GM10266 (cell line): Measurements from ENCODE around the gene PCDH1.

Experiments used
- DNase-seq: peaks from one replicate; pipeline ENCODE4 v3.0.0; 2012; ENCODE audit errors: extremely low spot score
- TF ChIP-seq, protein P1 (sequence below): IDR thresholded peaks from 2 replicates; pipeline ENCODE4 v1.5.1; 2012; ENCODE audit warnings: mild to moderate bottlenecking, low read depth; ENCODE audit not compliant: control insufficient read depth, insufficient read depth; ENCODE audit errors: missing control alignments

Gene PCDH1

DNA sequence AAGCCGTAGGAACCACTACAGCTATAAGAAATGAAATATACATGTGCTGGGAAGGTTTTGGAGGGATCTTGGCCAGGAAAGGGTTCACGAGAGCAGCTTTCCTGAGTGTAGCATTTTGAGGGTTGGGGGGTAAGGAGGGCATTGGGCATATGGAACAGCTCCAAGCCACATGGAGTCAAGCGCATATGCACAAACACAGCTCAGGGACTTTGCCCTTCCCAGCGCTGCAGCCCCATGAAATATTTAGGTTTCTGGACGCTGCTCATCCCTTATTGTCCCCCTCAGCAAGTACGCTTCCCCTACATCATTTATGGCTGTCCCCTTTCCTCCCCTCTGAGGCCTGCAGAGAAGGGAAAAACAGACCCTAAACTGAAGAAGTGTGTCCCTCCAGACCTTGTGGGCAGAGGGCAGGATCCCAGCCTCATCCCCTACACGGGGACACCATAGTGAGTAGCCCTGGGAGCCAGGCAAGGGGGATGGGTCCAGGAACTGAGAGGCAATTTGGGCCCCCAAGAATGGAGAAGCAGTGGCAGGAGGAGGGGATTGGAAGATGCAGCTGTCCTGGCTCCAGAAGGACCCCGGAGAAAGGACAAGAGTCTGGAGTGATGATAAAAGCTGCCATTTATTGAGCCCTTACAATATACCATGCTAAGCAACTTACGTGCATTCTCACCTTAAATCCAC, 33.7 kb downstream of the PCDH1 start:
- TF ChIP-seq, protein P1, sequence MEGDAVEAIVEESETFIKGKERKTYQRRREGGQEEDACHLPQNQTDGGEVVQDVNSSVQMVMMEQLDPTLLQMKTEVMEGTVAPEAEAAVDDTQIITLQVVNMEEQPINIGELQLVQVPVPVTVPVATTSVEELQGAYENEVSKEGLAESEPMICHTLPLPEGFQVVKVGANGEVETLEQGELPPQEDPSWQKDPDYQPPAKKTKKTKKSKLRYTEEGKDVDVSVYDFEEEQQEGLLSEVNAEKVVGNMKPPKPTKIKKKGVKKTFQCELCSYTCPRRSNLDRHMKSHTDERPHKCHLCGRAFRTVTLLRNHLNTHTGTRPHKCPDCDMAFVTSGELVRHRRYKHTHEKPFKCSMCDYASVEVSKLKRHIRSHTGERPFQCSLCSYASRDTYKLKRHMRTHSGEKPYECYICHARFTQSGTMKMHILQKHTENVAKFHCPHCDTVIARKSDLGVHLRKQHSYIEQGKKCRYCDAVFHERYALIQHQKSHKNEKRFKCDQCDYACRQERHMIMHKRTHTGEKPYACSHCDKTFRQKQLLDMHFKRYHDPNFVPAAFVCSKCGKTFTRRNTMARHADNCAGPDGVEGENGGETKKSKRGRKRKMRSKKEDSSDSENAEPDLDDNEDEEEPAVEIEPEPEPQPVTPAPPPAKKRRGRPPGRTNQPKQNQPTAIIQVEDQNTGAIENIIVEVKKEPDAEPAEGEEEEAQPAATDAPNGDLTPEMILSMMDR: no peak
- DNase-seq: no peak

DNA sequence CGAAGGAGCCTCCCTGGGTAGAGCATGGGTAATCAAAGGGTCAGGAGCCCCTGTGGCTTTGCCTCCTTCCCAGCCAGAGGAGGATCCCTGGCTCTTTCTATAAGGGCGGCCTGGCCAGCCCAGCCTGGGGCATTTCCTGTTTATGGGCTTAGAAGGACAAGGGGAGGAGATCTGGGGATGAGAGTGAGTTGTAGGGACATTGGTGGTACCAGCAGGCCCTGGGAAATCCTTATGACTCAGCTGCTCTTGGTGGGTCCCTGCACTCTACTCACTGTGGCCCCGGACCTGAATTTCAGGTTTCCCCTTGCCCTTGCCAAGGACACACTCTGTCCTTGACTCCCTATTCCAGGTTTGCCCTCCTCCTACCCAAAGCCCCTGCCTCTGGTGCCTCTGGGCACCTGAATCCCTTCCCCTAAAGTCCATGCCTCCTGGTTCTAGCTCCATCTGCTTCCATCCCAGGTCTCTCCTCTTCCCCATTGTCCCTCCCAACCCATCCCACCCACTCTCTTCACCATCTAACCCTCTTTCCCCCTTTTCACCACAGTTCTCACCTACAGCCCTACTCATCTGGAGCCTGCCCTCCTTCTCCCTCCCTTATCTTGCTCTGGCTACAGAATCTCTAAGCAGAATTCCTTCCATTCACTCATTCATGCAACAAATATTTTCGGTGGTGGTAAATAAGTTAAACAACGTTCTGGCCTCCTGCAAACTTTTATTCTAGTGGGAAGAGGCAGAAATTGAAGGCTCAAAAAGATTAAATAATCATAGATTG, 34.9 kb downstream of the PCDH1 start:
- TF ChIP-seq, protein P1: no peak
- no peak for DNase-seq

DNA sequence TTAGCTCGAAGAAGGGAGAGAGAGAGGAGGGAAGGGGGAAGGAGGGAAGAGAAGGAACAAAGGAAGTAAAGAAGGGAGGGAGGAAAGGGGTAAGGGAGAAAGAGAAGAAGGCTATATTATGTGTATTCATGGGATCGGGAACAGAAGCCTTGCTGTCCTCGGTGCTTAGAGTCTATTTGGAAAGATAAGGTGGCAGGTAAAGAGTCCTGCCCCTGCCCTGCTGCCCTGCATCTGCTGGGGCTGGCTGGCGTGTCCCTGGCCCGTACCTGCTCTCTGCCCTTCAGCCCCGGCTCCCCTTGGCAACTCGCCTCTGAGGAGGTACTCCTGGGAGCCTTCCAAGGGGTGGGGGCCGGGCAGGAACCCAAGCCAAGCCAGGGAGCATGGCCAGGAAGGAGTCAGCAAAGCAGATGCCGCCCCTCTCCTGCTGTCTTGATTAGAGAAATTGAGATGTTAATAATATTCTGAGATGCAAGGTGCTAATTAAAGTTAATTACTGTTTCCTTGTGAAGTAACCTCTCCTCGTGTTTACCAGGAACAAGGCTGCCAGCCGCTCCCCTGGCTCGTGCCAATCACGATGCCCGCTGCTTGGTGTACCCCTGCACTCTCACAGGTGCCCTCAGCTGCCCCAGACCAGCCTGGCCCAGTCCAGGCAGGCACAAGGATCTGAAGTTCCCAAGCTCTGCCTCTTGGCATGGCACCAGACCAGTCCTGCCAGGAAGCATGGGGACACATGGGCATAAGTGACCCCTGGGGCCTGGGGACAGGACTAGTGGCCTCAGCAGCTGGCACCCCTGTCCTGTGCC, 36.6 kb downstream of the PCDH1 start:
- DNase-seq: no peak
- TF ChIP-seq, protein P1: no peak

DNA sequence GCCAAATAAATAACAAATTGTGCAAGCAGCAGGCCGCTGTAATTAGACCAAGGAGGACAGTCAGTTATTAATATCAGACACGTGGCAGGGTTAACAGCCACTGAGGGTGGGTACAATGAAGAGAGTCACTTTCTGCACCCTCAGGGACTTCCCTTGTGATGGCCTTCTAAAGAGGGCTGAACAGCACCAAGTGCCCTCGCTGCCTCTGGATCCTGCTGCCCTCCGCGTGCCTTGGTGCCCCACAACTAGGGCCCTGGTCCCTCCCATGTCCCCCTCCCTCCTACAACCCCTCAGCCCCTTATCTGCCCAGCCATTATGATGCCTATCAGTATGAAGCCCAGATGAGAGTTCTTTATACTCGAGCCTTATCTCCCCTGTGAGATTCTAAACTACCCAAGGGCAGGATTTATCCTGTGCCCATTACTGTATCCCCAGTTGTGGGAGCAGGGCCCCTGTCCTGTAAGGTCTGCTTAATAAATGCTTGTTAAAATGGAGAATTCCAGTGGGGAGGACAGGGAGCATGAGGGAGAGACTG, 37.3 kb downstream of the PCDH1 start:
- TF ChIP-seq, protein P1: no peak
- no peak for DNase-seq

DNA sequence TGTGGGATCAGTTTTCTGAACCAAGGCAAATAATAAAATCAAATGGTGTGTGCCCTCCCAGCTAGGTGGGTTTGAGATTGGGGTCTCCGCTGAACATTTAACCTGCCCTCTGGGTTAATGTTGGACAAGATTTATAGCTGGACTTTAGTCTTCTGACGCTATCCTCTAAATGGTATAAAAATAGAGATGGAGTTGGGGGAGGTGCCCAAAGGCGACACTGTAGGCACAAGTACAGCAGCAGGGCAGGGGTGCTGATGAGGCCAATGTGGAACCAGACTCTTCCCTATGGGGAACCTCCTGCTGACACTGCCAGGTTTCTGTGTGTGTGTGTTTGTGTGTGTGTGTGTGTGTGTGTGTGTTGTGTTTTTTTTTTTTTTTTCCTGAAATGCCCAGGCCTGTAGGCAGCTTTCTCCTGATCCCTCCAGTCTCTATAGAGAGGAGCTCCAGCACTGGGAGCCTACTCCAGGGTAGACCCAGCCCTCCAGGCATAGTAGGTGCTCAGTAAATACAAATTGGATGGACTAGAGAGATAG, 37.9 kb downstream of the PCDH1 start:
- DNase-seq: no peak

DNA sequence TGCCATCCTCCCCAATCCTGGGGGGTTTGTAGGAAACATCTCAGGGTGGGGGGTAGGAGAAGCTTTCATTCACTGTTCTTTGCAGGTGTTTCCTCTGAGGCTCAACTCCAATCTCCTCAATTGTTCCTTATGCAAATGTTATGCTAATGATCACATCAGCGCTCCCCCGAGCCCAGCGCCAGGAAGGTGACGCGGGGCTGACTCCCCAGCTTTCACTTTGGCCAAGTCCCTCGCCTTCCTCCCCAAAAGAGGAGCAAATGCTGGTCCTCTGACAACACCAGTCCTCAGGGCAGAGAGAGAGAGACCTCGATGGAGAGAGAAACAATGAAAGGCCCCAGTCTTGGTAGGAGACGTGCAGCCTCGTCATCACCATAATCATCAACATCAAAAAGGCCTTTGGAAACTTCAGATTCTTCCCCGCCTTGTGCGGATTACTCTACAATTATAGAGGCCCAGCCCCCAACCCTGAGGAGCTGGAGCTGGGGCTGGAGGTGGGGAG, 39.1 kb downstream of the PCDH1 start:
- TF ChIP-seq, protein P1: no peak
- no peak for DNase-seq

More for the DNA sequence above, 37.9 kb downstream of the PCDH1 start:
- TF ChIP-seq, protein P1: no peak
